Tibial artery (tissue), 4 donors: ENCODE measurements around the gene ACY1.

ENCODE experiments used
- DNase-seq, 2 donors: peaks; one replicate each; pipeline ENCODE4 v3.0.0-alpha.2; 2019
- H3K27ac ChIP-seq, 2 donors: fragments of 200-600 bp; sonication (generic) in 1 of 2; 1 replicate in 1 of 2; 2 replicates in 1 of 2; pipeline ENCODE4 v1.5.1; 2018 to 2019; ENCODE audit warnings: mild to moderate bottlenecking in 1 of 2
- H3K27me3 ChIP-seq, 2 donors: fragments of 200-600 bp; sonication (generic) in 1 of 2; one replicate each; pipeline versions ENCODE4 v1.5.1 to v1.6.0; 2016 to 2019
- H3K36me3 ChIP-seq, 3 donors: fragments of 200-600 bp; sonication (generic) in 2 of 3; one replicate each; pipeline ENCODE4 v1.5.1; 2016 to 2019; ENCODE audit warnings: mild to moderate bottlenecking in 2 of 3
- H3K4me1 ChIP-seq, 4 donors: fragments of 200-600 bp; sonication (generic) in 2 of 4; 1 replicate in 3 of 4; 2 replicates in 1 of 4; pipeline ENCODE4 v1.5.1; 2016 to 2019
- H3K4me3 ChIP-seq, 2 donors: fragments of 200-600 bp; sonication (generic) in 1 of 2; 1 replicate in 1 of 2; 2 replicates in 1 of 2; pipeline ENCODE4 v1.5.1; 2018 to 2019; ENCODE audit warnings: mild to moderate bottlenecking in 2 of 2
- H3K9me3 ChIP-seq, 3 donors: fragments of 200-600 bp; sonication (generic) in 1 of 3; one replicate each; pipeline ENCODE4 v1.5.1; 2016 to 2019
- intact Hi-C: fragments of 100-400 bp; cut with DNase I; formaldehyde crosslinking; loops from one replicate; pipeline ENCODE4 v1.15.0; 2023; ENCODE audit warnings: low total_unique reads
- TF ChIP-seq, protein P1 (sequence below), 2 experiments: fragments of 200-600 bp in 1 of 2; fragments of 450-650 bp in 1 of 2; IDR thresholded peaks; one replicate each; pipeline ENCODE4 v1.5.1; 2017 to 2019; ENCODE audit warnings: antibody characterized with exemption in 2 of 2, mild to moderate bottlenecking in 1 of 2, moderate library complexity in 1 of 2

ACY1 gene

DNA sequence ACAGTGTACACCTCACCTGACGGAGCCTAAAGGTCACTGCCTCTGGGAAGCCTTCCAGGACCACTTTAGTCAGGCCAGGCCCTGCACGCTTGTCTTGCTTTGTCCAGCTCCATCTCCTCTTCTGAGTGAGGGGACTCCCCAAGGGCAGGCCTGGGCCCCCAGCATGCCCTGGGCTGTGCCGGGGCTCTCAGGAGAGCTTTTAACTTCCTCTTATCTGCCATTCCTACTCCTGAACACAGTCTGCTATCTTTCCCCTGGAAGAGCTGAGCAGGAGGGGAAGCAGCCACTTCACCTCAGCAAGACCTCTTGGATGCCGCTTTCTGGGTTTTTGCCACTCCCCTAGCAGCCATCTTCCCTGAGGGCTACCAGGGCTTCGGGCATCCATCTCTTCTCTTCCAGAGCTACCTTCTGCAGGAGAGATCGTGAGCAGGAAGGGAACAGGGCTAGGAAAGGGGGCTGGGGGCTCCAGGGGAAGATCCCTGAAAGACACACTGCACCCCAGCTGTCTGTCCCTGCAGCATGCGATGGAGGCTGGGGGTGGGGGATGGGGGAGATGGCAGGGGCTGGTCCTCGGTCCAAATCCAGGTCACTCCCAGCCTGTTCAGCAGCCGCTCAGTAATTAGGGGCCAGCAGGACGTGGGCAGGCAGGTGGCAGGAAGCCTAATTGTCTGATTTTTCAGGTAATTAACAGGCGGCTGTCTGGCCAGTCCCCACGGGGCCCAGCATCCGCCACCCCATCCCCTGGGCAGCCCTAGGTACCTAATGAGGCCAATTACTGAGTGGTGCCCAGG, 32.3 kb downstream of the ACY1 start:
- peaks cover 0 to 58% (median 44%) of the 10 kb centered on the region in 4 donors for H3K4me1 ChIP-seq

GRCh38 chr3:52017586-52017985, 34.3 kb downstream of the ACY1 start:
- intact Hi-C loops: no loop called here
- Histone ChIP-seq H3K4me3 (no peak overlapping the region), H3K9me3 (no peaks in the 10 kb centered on the region), H3K36me3 (no peaks in the 10 kb centered on the region), H3K4me1 (peaks cover 0 to 77% (median 63%) of the 10 kb centered on the region in 4 donors), H3K27ac (peak overlapping the region; percentile 84 to 92), H3K27me3 (no peaks in the 10 kb centered on the region)
- no peak for DNase-seq
- TF ChIP-seq, protein P1, sequence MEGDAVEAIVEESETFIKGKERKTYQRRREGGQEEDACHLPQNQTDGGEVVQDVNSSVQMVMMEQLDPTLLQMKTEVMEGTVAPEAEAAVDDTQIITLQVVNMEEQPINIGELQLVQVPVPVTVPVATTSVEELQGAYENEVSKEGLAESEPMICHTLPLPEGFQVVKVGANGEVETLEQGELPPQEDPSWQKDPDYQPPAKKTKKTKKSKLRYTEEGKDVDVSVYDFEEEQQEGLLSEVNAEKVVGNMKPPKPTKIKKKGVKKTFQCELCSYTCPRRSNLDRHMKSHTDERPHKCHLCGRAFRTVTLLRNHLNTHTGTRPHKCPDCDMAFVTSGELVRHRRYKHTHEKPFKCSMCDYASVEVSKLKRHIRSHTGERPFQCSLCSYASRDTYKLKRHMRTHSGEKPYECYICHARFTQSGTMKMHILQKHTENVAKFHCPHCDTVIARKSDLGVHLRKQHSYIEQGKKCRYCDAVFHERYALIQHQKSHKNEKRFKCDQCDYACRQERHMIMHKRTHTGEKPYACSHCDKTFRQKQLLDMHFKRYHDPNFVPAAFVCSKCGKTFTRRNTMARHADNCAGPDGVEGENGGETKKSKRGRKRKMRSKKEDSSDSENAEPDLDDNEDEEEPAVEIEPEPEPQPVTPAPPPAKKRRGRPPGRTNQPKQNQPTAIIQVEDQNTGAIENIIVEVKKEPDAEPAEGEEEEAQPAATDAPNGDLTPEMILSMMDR (IDR thresholded peaks at IDR 0.05): no peak

More for the DNA sequence above, 32.3 kb downstream of the ACY1 start:
- Histone ChIP-seq H3K4me3 (no peak overlapping the region), H3K36me3 (no peaks in the 10 kb centered on the region), H3K27ac (peak overlapping the region; percentile 84 to 92), H3K9me3 (no peaks in the 10 kb centered on the region), H3K27me3 (no peaks in the 10 kb centered on the region)
- TF ChIP-seq, protein P1 (IDR thresholded peaks at IDR 0.05): no peak
- no peak for DNase-seq
- intact Hi-C loops: no loop called here

DNA sequence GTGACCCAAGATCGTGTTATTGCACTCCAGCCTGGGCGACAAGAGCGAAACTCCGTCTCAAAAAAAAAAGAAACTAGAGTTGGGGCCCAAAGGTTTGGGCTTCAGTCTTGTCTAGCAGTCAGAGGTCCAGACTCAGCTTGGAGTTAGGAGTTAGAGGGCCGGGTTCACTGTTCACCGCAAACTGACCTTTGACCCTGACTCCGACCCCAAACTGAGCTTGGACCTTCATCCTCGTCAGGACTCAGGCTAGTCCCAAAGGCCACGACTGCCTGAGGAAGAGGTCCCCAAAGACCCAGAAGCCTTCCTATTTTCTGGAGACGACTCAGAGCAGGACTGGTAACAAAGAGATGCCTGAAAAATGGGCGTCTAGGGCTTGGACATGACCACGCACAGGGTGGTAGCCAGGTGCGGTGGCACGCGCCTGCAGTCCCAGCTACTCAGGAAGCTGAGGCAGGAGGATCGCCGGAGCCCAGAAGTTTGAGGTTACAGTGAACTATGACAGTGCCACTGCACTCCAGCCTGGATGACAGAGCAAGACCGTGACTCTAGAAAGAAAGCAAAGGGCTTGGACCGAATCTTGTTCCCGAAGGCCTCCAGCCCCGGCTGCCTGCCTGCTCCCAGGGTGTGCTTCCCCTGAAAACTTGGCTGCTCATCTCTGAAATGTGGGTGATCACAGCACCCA, 35.1 kb downstream of the ACY1 start:
- H3K4me1 ChIP-seq: peaks cover 0 to 86% (median 72%) of the 10 kb centered on the region in 4 donors
- intact Hi-C loops: loop anchor here (2.0 kb wide), 1 partner anchor 36 kb away; no protein-coding TSS in a partner anchor
- no peak for DNase-seq
- no peaks in the 10 kb centered on the region for H3K36me3 ChIP-seq
- no peak overlapping the region for H3K4me3 ChIP-seq
- TF ChIP-seq, protein P1 (IDR thresholded peaks at IDR 0.05): no peak
- H3K9me3 ChIP-seq: no peaks in the 10 kb centered on the region
- peak overlapping the region; percentile 84 to 92 for H3K27ac ChIP-seq
- no peaks in the 10 kb centered on the region for H3K27me3 ChIP-seq

DNA sequence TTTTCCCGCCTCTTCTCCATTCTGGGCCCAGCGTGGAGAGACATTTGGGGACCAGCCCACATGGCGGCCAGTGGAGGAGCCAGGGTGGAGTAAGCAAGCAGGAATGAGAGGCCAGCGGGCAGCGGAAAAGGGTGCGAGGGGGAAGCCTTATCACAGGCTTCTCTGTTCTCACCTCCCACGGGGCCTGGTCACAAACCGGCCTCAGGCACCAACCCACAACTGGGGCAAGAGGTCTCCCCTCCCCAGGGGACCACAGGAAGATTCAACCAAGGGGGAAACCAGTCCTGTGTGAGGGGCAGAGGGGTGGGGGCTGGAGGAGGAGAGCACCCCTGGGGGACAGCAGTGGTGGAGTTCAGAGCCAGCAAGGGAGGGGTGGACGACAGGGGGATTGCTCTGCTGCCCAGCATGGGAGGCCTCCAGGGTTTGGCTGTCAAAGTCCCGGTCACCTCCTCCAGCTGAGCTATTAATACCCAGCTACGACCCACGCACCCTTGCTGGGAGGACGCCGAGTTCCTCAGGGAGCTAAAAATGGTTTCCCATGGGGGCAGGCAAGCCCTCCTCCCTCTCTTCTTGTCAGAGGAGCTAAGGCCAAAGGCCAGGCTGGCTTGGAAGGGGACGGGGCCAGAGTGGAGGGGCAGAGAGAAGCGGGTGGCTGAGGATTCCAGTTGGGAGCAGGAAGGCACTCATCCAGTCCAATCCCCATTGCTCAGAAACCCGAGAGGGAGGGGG, 36.2 kb downstream of the ACY1 start:
- H3K9me3 ChIP-seq: no peaks in the 10 kb centered on the region
- H3K36me3 ChIP-seq: no peaks in the 10 kb centered on the region
- no peak overlapping the region for H3K4me3 ChIP-seq
- TF ChIP-seq, protein P1 (IDR thresholded peaks at IDR 0.05): peak in 1 of 2 experiments; percentile 12
- peaks cover 0 to 95% (median 83%) of the 10 kb centered on the region in 4 donors for H3K4me1 ChIP-seq
- H3K27ac ChIP-seq: peak overlapping the region; percentile 84 to 92
- DNase-seq: peak; percentile 78 to 97
- no peaks in the 10 kb centered on the region for H3K27me3 ChIP-seq
- intact Hi-C loops: loop anchor here (2.0 kb wide), 1 partner anchor 35 kb away; no protein-coding TSS in a partner anchor

DNA sequence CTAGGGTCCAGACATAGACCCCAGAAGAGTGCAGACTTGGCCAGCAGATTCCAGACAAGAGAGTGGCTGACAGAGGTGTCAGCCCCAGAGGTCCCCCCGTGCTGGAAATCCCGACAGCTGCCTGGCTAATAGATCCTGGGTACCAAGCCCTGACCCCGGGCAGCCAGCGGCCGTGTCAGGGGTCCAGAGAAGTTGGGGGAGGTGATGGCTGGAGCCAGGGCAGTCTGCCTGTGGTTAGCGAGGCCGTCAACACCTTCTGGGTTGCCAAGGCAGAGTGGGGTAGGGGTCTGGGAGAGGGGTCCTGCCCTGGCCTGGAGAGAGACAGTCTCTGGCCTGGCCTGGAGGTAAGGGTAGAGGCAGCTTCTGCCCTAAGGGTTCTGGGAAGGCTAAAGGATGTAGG, 37.5 kb downstream of the ACY1 start:
- no peak overlapping the region for H3K4me3 ChIP-seq
- no peak for DNase-seq
- intact Hi-C loops: no loop called here
- no peaks in the 10 kb centered on the region for H3K36me3 ChIP-seq
- no peaks in the 10 kb centered on the region for H3K27me3 ChIP-seq
- no peaks in the 10 kb centered on the region for H3K9me3 ChIP-seq
- H3K4me1 ChIP-seq: peaks cover 0 to 100% (median 95%) of the 10 kb centered on the region in 4 donors
- H3K27ac ChIP-seq: peak overlapping the region; percentile 84 to 92
- TF ChIP-seq, protein P1 (IDR thresholded peaks at IDR 0.05): no peak
